Measurements from ENCODE around the gene OGDH.

Gene OGDH

GRCh38 chr7:44667190-44667589 is 60.8 kb downstream of the OGDH start:
- TF ChIP-seq CTCF (IDR thresholded peaks at IDR 0.05; ENCODE audit: low read depth, low read length): no peak
- no peak overlapping the region for H3K4me3 ChIP-seq (replicated peaks in 1 of 2; ENCODE audit: low read depth in 2 of 2, low read length in 2 of 2)
- no peak for DNase-seq (ENCODE audit: low read depth in 2 of 2)

- TF ChIP-seq CTCF (IDR thresholded peaks at IDR 0.05; ENCODE audit: low read depth, low read length): no peak
- DNase-seq (ENCODE audit: low read depth in 2 of 2): no peak
- H3K4me3 ChIP-seq (replicated peaks in 1 of 2; ENCODE audit: low read depth in 2 of 2, low read length in 2 of 2): no peak overlapping the region
These were observed 64.6 kb downstream of the OGDH start for GRCh38 chr7:44671069-44671468.

GRCh38 chr7:44673324-44673723 is 66.9 kb downstream of the OGDH start:
- DNase-seq (ENCODE audit: low read depth in 2 of 2): no peak
- H3K4me3 ChIP-seq (replicated peaks in 1 of 2; ENCODE audit: low read depth in 2 of 2, low read length in 2 of 2): no peak overlapping the region
- no peak for TF ChIP-seq CTCF (IDR thresholded peaks at IDR 0.05; ENCODE audit: low read depth, low read length)

GRCh38 chr7:44673771-44674170 is 67.3 kb downstream of the OGDH start:
- no peak overlapping the region for H3K4me3 ChIP-seq (replicated peaks in 1 of 2; ENCODE audit: low read depth in 2 of 2, low read length in 2 of 2)
- TF ChIP-seq CTCF (IDR thresholded peaks at IDR 0.05; ENCODE audit: low read depth, low read length): no peak
- no peak for DNase-seq (ENCODE audit: low read depth in 2 of 2)

- DNase-seq (ENCODE audit: low read depth in 2 of 2): no peak
- no peak for TF ChIP-seq CTCF (IDR thresholded peaks at IDR 0.05; ENCODE audit: low read depth, low read length)
- no peak overlapping the region for H3K4me3 ChIP-seq (replicated peaks in 1 of 2; ENCODE audit: low read depth in 2 of 2, low read length in 2 of 2)
These were observed 68.0 kb downstream of the OGDH start for GRCh38 chr7:44674381-44674780.

- TF ChIP-seq CTCF (IDR thresholded peaks at IDR 0.05; ENCODE audit: low read depth, low read length): no peak
- no peak overlapping the region for H3K4me3 ChIP-seq (replicated peaks in 1 of 2; ENCODE audit: low read depth in 2 of 2, low read length in 2 of 2)
- no peak for DNase-seq (ENCODE audit: low read depth in 2 of 2)
These were observed 70.3 kb downstream of the OGDH start for GRCh38 chr7:44676776-44677175.

GRCh38 chr7:44678101-44678470 is 71.7 kb downstream of the OGDH start:
- no peak overlapping the region for H3K4me3 ChIP-seq (replicated peaks in 1 of 2; ENCODE audit: low read depth in 2 of 2, low read length in 2 of 2)
- TF ChIP-seq CTCF (IDR thresholded peaks at IDR 0.05; ENCODE audit: low read depth, low read length): no peak
- peak; percentile 19 to 49 for DNase-seq (ENCODE audit: low read depth in 2 of 2)
